ENCODE results near the gene MIEF2. TPM values are rescaled to one million over a fixed set of nuclear protein-coding genes. Genes with fewer than 3 reads are reported as not detected.
"Not testable (repeated sequence)": the region's sequence is repeated elsewhere in the genome, so short reads cannot be mapped to it uniquely, and the experiment has no call there.

The MIEF2 gene
- total RNA-seq, 1 experiment from 2014 or later, result 9.4 TPM

GRCh38 chr17:18291718-18292540 lies 31.5 kb downstream of the MIEF2 start:
- no peak for DNase-seq (ENCODE audit: low read depth)

DNA sequence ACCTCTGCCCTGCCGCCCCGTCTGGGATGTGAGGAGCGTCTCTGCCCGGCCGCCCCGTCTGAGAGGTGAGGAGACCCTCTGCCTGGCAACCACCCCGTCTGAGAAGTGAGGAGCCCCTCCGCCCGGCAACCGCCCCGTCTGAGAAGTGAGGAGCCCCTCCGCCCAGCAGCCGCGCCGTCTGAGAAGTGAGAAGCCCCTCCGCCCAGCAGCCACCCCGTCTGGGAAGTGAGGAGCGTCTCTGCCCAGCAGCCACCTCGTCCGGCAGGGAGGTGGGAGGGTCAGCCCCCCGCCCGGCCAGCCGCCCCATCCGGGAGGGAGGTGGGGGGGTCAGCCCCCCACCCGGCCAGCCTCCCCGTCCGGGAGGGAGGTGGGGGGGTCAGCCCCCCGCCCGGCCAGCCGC lies 37.6 kb downstream of the MIEF2 start:
- not testable (repeated sequence) for DNase-seq (ENCODE audit: low read depth)

- no peak for DNase-seq (ENCODE audit: low read depth)
Measured at GRCh38 chr17:18300725-18301480, 40.4 kb downstream of the MIEF2 start.

GRCh38 chr17:18303206-18303605 lies 42.7 kb downstream of the MIEF2 start:
- DNase-seq (ENCODE audit: low read depth), result not testable (repeated sequence)

DNA sequence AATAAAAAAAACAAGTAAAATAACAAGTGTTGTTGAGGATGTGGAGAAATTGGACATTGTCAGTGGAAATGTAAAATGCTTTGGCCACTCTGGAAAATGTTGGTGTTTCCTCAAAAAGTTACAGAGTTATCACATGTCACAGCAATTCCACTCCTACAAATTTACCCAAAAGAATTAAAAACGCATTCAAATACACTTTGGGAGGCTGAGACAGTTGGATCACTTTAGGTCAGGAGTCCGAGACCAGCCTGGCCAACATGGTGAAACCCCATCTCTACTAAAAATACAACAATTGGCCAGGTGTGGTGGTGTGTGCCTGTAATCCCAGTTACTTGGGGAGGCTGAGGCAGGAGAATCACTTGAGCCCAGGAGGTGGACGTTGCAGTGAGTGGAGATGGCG lies 48.7 kb downstream of the MIEF2 start:
- DNase-seq (ENCODE audit: low read depth), result no peak

DNA sequence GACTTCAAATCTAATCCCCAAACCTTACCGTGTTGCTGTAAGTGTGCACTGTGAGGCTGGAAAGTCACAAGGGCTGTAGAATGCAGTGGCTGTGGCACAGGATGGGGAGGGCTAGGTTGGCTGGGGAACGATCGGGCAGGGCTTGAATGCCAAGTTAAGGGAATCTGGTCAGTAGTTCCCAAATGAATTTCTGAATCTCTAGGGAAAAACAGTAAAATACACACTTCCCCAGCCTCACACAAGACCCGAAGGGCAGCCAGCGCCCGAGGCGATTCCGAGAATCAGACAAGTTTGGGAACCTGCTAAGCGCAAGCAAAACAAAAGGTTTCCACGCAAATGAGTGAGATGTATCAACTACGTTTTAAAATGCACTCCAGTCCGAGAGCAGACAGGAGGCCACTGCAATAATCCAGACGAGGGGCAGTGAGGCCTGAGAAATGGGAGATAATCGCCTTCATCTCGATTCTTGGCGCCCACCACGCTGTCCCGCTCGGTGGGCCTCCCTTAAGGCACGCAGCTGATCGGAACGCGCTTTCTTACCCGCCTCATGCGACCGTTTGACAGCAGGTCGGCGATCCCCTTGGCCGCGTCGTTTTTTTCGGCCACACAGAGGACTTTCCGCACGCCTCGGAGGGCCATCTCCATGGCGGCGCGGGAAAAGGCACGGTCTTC lies 53.7 kb downstream of the MIEF2 start:
- DNase-seq (ENCODE audit: low read depth), result peak; percentile 11

GRCh38 chr17:18314731-18315561 lies 54.5 kb downstream of the MIEF2 start, which contains the start of the genes SMCR8 and TOP3A:
Gene SMCR8 (plus strand): TSS chr17:18315293. CDS start chr17:18315790, 497 bp downstream.
Gene TOP3A (minus strand): TSS chr17:18314994. CDS start chr17:18314778, 216 bp downstream.
- peak; percentile 98 for DNase-seq (ENCODE audit: low read depth)

DNA sequence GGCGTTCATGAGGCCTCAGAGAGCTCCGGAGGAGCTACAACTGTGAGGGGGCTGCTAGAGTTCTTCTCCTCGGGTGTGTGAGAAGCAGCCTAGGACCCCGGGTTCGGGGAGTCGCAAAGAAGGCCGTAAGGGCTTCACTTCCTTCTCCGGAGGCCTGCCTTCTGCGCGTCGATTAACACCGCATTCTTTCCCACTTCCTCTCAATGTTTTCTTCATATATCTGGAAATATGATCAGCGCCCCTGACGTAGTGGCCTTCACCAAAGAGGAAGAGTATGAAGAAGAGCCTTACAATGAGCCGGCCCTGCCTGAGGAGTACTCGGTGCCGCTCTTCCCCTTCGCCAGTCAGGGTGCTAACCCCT lies 55.1 kb downstream of the MIEF2 start:
- no peak for DNase-seq (ENCODE audit: low read depth)

GRCh38 chr17:18315961-18316360 lies 55.5 kb downstream of the MIEF2 start:
- no peak for DNase-seq (ENCODE audit: low read depth)

Other genes with a start within 250 kb of the MIEF2 start
- 12.6 and 12.8 TPM in 2 replicates for gene ATPAF2, start 221.5 kb upstream of the MIEF2 start, total RNA-seq (2014; rRNA removed)
- 6.0 and 6.8 TPM in 2 replicates for gene GID4, start 221.3 kb upstream of the MIEF2 start, total RNA-seq (2014; rRNA removed)
- gene DRG2, start 172.7 kb upstream of the MIEF2 start, total RNA-seq (2014; rRNA removed), result 49.5 and 54.0 TPM in 2 replicates
- not detected in 2 replicates for gene MYO15A, start 151.9 kb upstream of the MIEF2 start, total RNA-seq (2014; rRNA removed)
- gene ALKBH5, start 76.8 kb upstream of the MIEF2 start, total RNA-seq (2014; rRNA removed), result 115 and 123 TPM in 2 replicates
- gene LLGL1, start 35.0 kb upstream of the MIEF2 start, total RNA-seq (2014; rRNA removed), result 53.3 and 53.7 TPM in 2 replicates
- 284 and 286 TPM in 2 replicates for gene FLII, start 1.9 kb upstream of the MIEF2 start, total RNA-seq (2014; rRNA removed)
- gene TOP3A, start 54.3 kb downstream of the MIEF2 start, total RNA-seq (2014; rRNA removed), result 46.4 and 58.7 TPM in 2 replicates
- gene SMCR8, start 54.6 kb downstream of the MIEF2 start, total RNA-seq (2014; rRNA removed), result 9.0 and 11.3 TPM in 2 replicates
- 20.0 and 22.2 TPM in 2 replicates for gene SHMT1, start 102.9 kb downstream of the MIEF2 start, total RNA-seq (2014; rRNA removed)
- not detected in 2 replicates for gene EVPLL, start 117.1 kb downstream of the MIEF2 start, total RNA-seq (2014; rRNA removed)
- not detected in 2 replicates for gene LGALS9C, start 216.1 kb downstream of the MIEF2 start, total RNA-seq (2014; rRNA removed)

Data from LHCN-M2 (cell line).